Inflammatory macrophage (primary cell): Measurements from ENCODE around the gene PRRG4.
A peak's percentile ranks its signal among the peaks of the same experiment; 100 is the strongest.
"Not testable (repeated sequence)": the region's sequence is repeated elsewhere in the genome, so short reads cannot be mapped to it uniquely, and the experiment has no call there.

Experiments
- DNase-seq, 2 donors: peaks; one replicate each; pipeline ENCODE4 v3.0.0-alpha.2; 2020 to 2022

Gene PRRG4

GRCh38 chr11:32831221-32831620 is 1.5 kb downstream of the PRRG4 start:
- no peak for DNase-seq

GRCh38 chr11:32833921-32834320 is 4.2 kb downstream of the PRRG4 start:
- no peak for DNase-seq

GRCh38 chr11:32836946-32837345 is 7.2 kb downstream of the PRRG4 start:
- no peak for DNase-seq

GRCh38 chr11:32838505-32839274 is 9.0 kb downstream of the PRRG4 start:
- DNase-seq: no peak

- no peak for DNase-seq
These were observed 9.6 kb downstream of the PRRG4 start for GRCh38 chr11:32839308-32839707.

- no peak for DNase-seq
These were observed 10.9 kb downstream of the PRRG4 start for GRCh38 chr11:32840587-32840986.

- DNase-seq: peak in 1 of 2 donors; percentile 26
These were observed 13.8 kb downstream of the PRRG4 start for GRCh38 chr11:32843544-32843943.

- peak; percentile 45 to 81 for DNase-seq
These were observed 17.8 kb downstream of the PRRG4 start for GRCh38 chr11:32847511-32847910.

GRCh38 chr11:32849761-32850160 is 20.0 kb downstream of the PRRG4 start:
- peak in 1 of 2 donors; percentile 48 for DNase-seq

- DNase-seq: no peak
These were observed 21.5 kb downstream of the PRRG4 start for GRCh38 chr11:32851251-32851650.

- peak; percentile 24 to 51 for DNase-seq
These were observed 22.5 kb downstream of the PRRG4 start for GRCh38 chr11:32852207-32852606.

GRCh38 chr11:32855601-32856000 is 25.9 kb downstream of the PRRG4 start:
- no peak for DNase-seq

- DNase-seq: no peak
These were observed 29.0 kb downstream of the PRRG4 start for GRCh38 chr11:32858731-32859130.

- DNase-seq: no peak
These were observed 32.3 kb downstream of the PRRG4 start for GRCh38 chr11:32861850-32862577.

- DNase-seq: no peak
These were observed 34.8 kb downstream of the PRRG4 start for GRCh38 chr11:32864555-32864954.

GRCh38 chr11:32868752-32869151 is 39.0 kb downstream of the PRRG4 start:
- DNase-seq: not testable (repeated sequence)

- DNase-seq: no peak
These were observed 40.9 kb downstream of the PRRG4 start for GRCh38 chr11:32870676-32871075.

- DNase-seq: no peak
These were observed 44.4 kb downstream of the PRRG4 start for GRCh38 chr11:32874132-32874531.

- no peak for DNase-seq
These were observed 51.6 kb downstream of the PRRG4 start for GRCh38 chr11:32881286-32881685.

- no peak for DNase-seq
These were observed 53.7 kb downstream of the PRRG4 start for GRCh38 chr11:32883421-32883820.

- DNase-seq: no peak
These were observed 54.3 kb downstream of the PRRG4 start for GRCh38 chr11:32884023-32884422.

GRCh38 chr11:32884770-32885384 is 55.1 kb downstream of the PRRG4 start:
- DNase-seq: peak in 1 of 2 donors; percentile 27

- DNase-seq: no peak
These were observed 55.8 kb downstream of the PRRG4 start for GRCh38 chr11:32885556-32885955.

- DNase-seq: no peak
These were observed 56.5 kb downstream of the PRRG4 start for GRCh38 chr11:32886180-32886579.
